K562 (cell line): ENCODE results near the gene BRME1. TPM values are rescaled to one million over a fixed set of nuclear protein-coding genes. Genes with fewer than 3 reads are reported as not detected.
A peak's percentile ranks its signal among the peaks of the same experiment; 100 is the strongest.

ENCODE experiments used
- ATAC-seq: fragments of 200-7000 bp; cut with Tn5 transposase; 3 replicates; pipeline ENCODE4 v1.9.1; 2020; ENCODE audit warnings: moderate library complexity
- BruUV-seq: library from RNA; stranded (reverse); fragments of 400-500 nt; replicated peaks from 2 replicates; lab custom pipeline; 2021; lab: Mats Ljungman, UMichigan
- CTCF ChIA-PET: fragments of 300-600 bp; formaldehyde crosslinking; extraction: SDS; loops from one replicate; lab custom pipeline; 2021; ENCODE audit warnings: low intra/inter-chr PET ratio; lab: Yijun Ruan, JAX
- POLR2A ChIA-PET: fragments of 300-600, 350-650 bp; sonication (Branson Sonifier 250); formaldehyde crosslinking; extraction: SDS; loops from one replicate; lab custom pipeline; 2021; ENCODE audit warnings: antibody characterized with exemption, inconsistent platforms; lab: Yijun Ruan, JAX
- DNase-seq, 4 experiments: peaks; one replicate each; pipeline versions ENCODE4 v3.0.0 to v3.0.0-alpha.2; 2011 to 2018; ENCODE audit warnings: low spot score in 3 of 4, mixed read lengths in 3 of 4; ENCODE audit errors: extremely low read depth in 1 of 4
- FAIRE-seq: peaks from 2 replicates; lab custom pipeline; 2011; peaks lifted over from hg19 to GRCh38; lab: Jason Lieb, UNC
- H2AFZ ChIP-seq: 2 replicates; pipeline ENCODE4 v1.6.0; 2011; ENCODE audit warnings: low read depth, low read length, control low read depth, inconsistent platforms
- H3K27ac ChIP-seq: fragments of 200-600 bp; 3 replicates; pipeline ENCODE4 v1.8.0; 2011; ENCODE audit warnings: low read depth, mild to moderate bottlenecking, control low read depth, inconsistent platforms, low read length, moderate library complexity, mixed read lengths; ENCODE audit errors: extremely low read depth
- H3K27me3 ChIP-seq, 2 experiments: fragments of 300-600 bp in 1 of 2; 2 replicates in 1 of 2; 3 replicates in 1 of 2; pipeline versions ENCODE4 v1.6.0 to v1.8.0; 2011; ENCODE audit warnings: inconsistent platforms in 2 of 2, low read length in 2 of 2, mild to moderate bottlenecking in 1 of 2, mixed read lengths in 1 of 2, moderate library complexity in 1 of 2; ENCODE audit not compliant: control insufficient read depth in 2 of 2, insufficient read depth in 2 of 2
- H3K36me3 ChIP-seq: fragments of 300-600 bp; 3 replicates; pipeline ENCODE4 v1.8.0; 2011; ENCODE audit warnings: mild to moderate bottlenecking, low read length, inconsistent platforms; ENCODE audit not compliant: control insufficient read depth, insufficient read depth
- H3K4me1 ChIP-seq, 2 experiments: fragments of 200-600 bp in 1 of 2; replicated peaks in 1 of 2; 2 replicates in 1 of 2; 3 replicates in 1 of 2; pipeline versions ENCODE4 v1.5.1 to v1.8.0; 2011; ENCODE audit warnings: inconsistent platforms in 2 of 2, low read length in 2 of 2, mild to moderate bottlenecking in 1 of 2, mixed read lengths in 1 of 2, moderate library complexity in 1 of 2; ENCODE audit not compliant: control insufficient read depth in 2 of 2, insufficient read depth in 2 of 2
- H3K4me2 ChIP-seq: 2 replicates; pipeline ENCODE4 v1.6.1; 2011; ENCODE audit warnings: low read length, control low read depth, inconsistent platforms, mixed read lengths; ENCODE audit not compliant: insufficient read depth
- H3K4me3 ChIP-seq: fragments of 200-600 bp; sonication (generic), shearing (Covaris generic); 2 replicates; pipeline ENCODE4 v1.5.1; 2016; ENCODE audit warnings: control low read depth, inconsistent platforms
- H3K79me2 ChIP-seq: fragments of 200-600 bp; 3 replicates; pipeline ENCODE4 v1.8.0; 2011; ENCODE audit warnings: low read length, inconsistent platforms; ENCODE audit not compliant: control insufficient read depth, insufficient read depth
- H3K9ac ChIP-seq, 2 experiments: 2 replicates each; pipeline versions ENCODE4 v1.6.0 to v1.6.1; 2011; ENCODE audit warnings: low read depth in 2 of 2, low read length in 2 of 2, control low read depth in 1 of 2, inconsistent platforms in 1 of 2, mild to moderate bottlenecking in 1 of 2, mixed read lengths in 1 of 2; ENCODE audit not compliant: insufficient read depth in 1 of 2
- H3K9me1 ChIP-seq: one replicate; pipeline ENCODE4 v1.6.0; 2011; ENCODE audit warnings: inconsistent platforms, mild to moderate bottlenecking, low read length, moderate library complexity; ENCODE audit not compliant: control insufficient read depth, insufficient read depth
- H3K9me3 ChIP-seq: replicated peaks from 2 replicates; pipeline ENCODE4 v1.5.1; 2011; ENCODE audit warnings: low read depth, low read length, inconsistent platforms; ENCODE audit not compliant: control insufficient read depth, insufficient read depth
- H4K20me1 ChIP-seq: replicated peaks from 2 replicates; pipeline ENCODE4 v1.6.1; 2011; ENCODE audit warnings: low read length, inconsistent platforms, mixed read lengths; ENCODE audit not compliant: control insufficient read depth, insufficient read depth
- L3MBTL2 ChIP-seq: fragments of 450-650 bp; IDR thresholded peaks from 2 replicates; pipeline ENCODE4 v1.6.1; 2016; ENCODE audit warnings: mild to moderate bottlenecking, moderate library complexity
- LARP7 ChIP-seq: fragments of 450-650 bp; IDR thresholded peaks from 2 replicates; pipeline ENCODE4 v1.6.1; 2016
- NFE2 ChIP-seq: IDR thresholded peaks from 2 replicates; pipeline ENCODE4 v1.6.1; 2014; ENCODE audit warnings: antibody characterized with exemption, low read depth
- OTX1 ChIP-seq: fragments of 450-650 bp; formaldehyde crosslinking; IDR thresholded peaks from 2 replicates; pipeline ENCODE4 v1.4.0; 2022; ENCODE audit warnings: mild to moderate bottlenecking
- POLR2G ChIP-seq: fragments of 200-400 bp; formaldehyde crosslinking; IDR thresholded peaks from 2 replicates; pipeline ENCODE4 v1.6.1; 2017; ENCODE audit warnings: low read depth, mild to moderate bottlenecking, antibody characterized with exemption, low read length, moderate library complexity
- RAD51 ChIP-seq: fragments of 450-650 bp; IDR thresholded peaks from 2 replicates; pipeline ENCODE4 v1.7.1; 2016; ENCODE audit warnings: low read depth, mild to moderate bottlenecking, borderline replicate concordance
- REST ChIP-seq, 2 experiments: fragments of 450-650 bp; formaldehyde crosslinking in 1 of 2; IDR thresholded peaks; 2 replicates each; pipeline versions ENCODE4 v1.4.0 to v1.6.1; 2014 to 2020; ENCODE audit warnings: mild to moderate bottlenecking in 2 of 2, borderline replicate concordance in 1 of 2, low read depth in 1 of 2
- TBP ChIP-seq: optimal IDR thresholded peaks from 2 replicates; pipeline ENCODE3; 2011; ENCODE audit warnings: low read depth, low read length, improper control_type of control experiment
- ZNF212 ChIP-seq: fragments of 450-650 bp; formaldehyde crosslinking; IDR thresholded peaks from 2 replicates; pipeline ENCODE4 v1.4.0; 2020; ENCODE audit warnings: mild to moderate bottlenecking
- ZNF324 ChIP-seq: fragments of 250-450 bp; sonication (Bioruptor Pico); IDR thresholded peaks from 2 replicates; pipeline ENCODE4 v1.4.0; 2020; ENCODE audit warnings: mild to moderate bottlenecking
- ZNF444 ChIP-seq: fragments of 250-450 bp; sonication (Bioruptor Pico); IDR thresholded peaks from 2 replicates; pipeline ENCODE4 v1.4.0; 2020; ENCODE audit warnings: mild to moderate bottlenecking, moderate library complexity
- WGBS: fragments of 100-300 bp; shearing (Covaris generic); methylation state at CpG from one replicate; pipeline ENCODE4 v1.1.6; 2016; ENCODE audit warnings: low coverage, mixed read lengths; ENCODE audit not compliant: insufficient coverage; ENCODE audit errors: missing lambda C conversion rate; 5-methylcytosine and 5-hydroxymethylcytosine counted together
- in situ Hi-C: fragments of 300-500 bp; cut with MboI; formaldehyde crosslinking; loops from 4 replicates; pipeline ENCODE4 v1.15.0; 2018; ENCODE audit warnings: inconsistent platforms, mixed read lengths
- intact Hi-C: fragments of 100-400 bp; cut with micrococcal nuclease; formaldehyde crosslinking; loops from 2 replicates; pipeline ENCODE4 v1.14.2; 2022
- polyA plus RNA-seq, 8 experiments: library from polyadenylated mRNA; depleted of rRNA in 4 of 8; stranded (reverse) in 5 of 8; unstranded in 3 of 8; fragments of >200 nt; fragmentation: Nextera tagmentation in 2 of 8; fragmentation: Illumina TruSeq in 1 of 8; extraction: Ambion mirVana in 2 of 8; extraction: Trizol in 1 of 8; gene quantifications; 2 replicates each; pipeline versions ENCODE4 v1.2.1 to v1.2.3, GENCODE V29; 2011 to 2014; ENCODE audit warnings: inconsistent platforms in 1 of 8, missing spikeins in 1 of 8
- total RNA-seq, 7 experiments: library from RNA; depleted of rRNA in 6 of 7; stranded (reverse); fragments of >200 nt in 6 of 7; fragmentation: Illumina TruSeq in 2 of 7; extraction: Trizol in 2 of 7; gene quantifications; 2 replicates each; pipeline versions ENCODE4 v1.2.1 to v1.2.3, GENCODE V29; 2011 to 2021; ENCODE audit warnings: low replicate concordance in 1 of 7
- TF ChIP-seq, protein P1 (sequence below): IDR thresholded peaks from 2 replicates; pipeline ENCODE4 v1.6.1; 2011; ENCODE audit not compliant: insufficient read length; ENCODE audit errors: extremely low read depth

The BRME1 gene
- total and polyA plus RNA-seq, 9 of the 15 experiments (the other 6 are each of a cell fraction or from before 2014, with no cell fraction given) = 0.75 to 6.1 (median 3.6) TPM

- Histone ChIP-seq H3K9ac (peak overlapping the region in 1 of 2 experiments; percentile 77; a peak in 2 of 4 replicates), H3K9me3 (no peaks in the 10 kb centered on the region), H3K9me1 (no peaks in the 10 kb centered on the region), H3K27ac (no peak overlapping the region), H3K4me1 (peaks cover 4 to 56% of the 10 kb centered on the region in 2 experiments; a peak in 4 of 5 replicates), H3K79me2 (no peaks in the 10 kb centered on the region), H2AFZ (peak overlapping the region; percentile 46), H3K36me3 (no peaks in the 10 kb centered on the region), H3K27me3 (no peaks in the 10 kb centered on the region), H3K4me2 (peak overlapping the region; percentile 3; the same call in 1 of the 2 replicates), H4K20me1 (no peaks in the 10 kb centered on the region), H3K4me3 (no peak overlapping the region)
- in situ Hi-C loops (no loop called here), intact Hi-C loops (no loop called here)
- ATAC-seq (peak; percentile 79), DNase-seq (peak in 1 of 4 experiments; percentile 29), FAIRE-seq (peak; percentile 74)
- CTCF ChIA-PET = no interaction called here
- 26% methylated on average over 16 of the region's 16 CpGs for WGBS
- POLR2A ChIA-PET = interaction anchor here (0.6 to 2.0 kb wide), 4 partner anchors 35 to 252 kb away, joined by 4 to 7 read pairs (median 4); no protein-coding TSS in a partner anchor
- TF ChIP-seq TBP (no peak), RAD51 (no peak), REST (IDR thresholded peaks at IDR 0.05; ENCODE audit: borderline replicate concordance) (no peak), REST (CRISPR knock-in tag; IDR thresholded peaks at IDR 0.05; ENCODE audit: low read depth) (no peak), OTX1 (CRISPR knock-in tag) (no peak), LARP7 (no peak), L3MBTL2 (0 out of 2 replicates have a peak, but pooled peaks have one; percentile 27), ZNF444 (CRISPR knock-in tag) (no peak), ZNF324 (CRISPR knock-in tag) (no peak), ZNF212 (CRISPR knock-in tag) (no peak), POLR2G (0 out of 2 replicates have a peak, but pooled peaks have one; percentile 27), NFE2 (0 out of 2 replicates have a peak, but pooled peaks have one; percentile 6)
- TF ChIP-seq, protein P1, sequence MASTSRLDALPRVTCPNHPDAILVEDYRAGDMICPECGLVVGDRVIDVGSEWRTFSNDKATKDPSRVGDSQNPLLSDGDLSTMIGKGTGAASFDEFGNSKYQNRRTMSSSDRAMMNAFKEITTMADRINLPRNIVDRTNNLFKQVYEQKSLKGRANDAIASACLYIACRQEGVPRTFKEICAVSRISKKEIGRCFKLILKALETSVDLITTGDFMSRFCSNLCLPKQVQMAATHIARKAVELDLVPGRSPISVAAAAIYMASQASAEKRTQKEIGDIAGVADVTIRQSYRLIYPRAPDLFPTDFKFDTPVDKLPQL = no peak
- no TSS peak for BruUV-seq
These were observed 18.9 kb downstream of the BRME1 start for GRCh38 chr19:13887018-13887436.
